Measurements from ENCODE around the gene HSPA12B. TPM values are rescaled to one million over a fixed set of nuclear protein-coding genes. Genes with fewer than 3 reads are reported as not detected.

Gene HSPA12B
- total RNA-seq, 1 donor from 2014 or later, result 21.6 TPM

- TF ChIP-seq POLR2AphosphoS5 (IDR thresholded peaks at IDR 0.05; ENCODE audit: insufficient read depth in 1 of 2, low read depth in 1 of 2), result no peak
- TF ChIP-seq, protein P1, sequence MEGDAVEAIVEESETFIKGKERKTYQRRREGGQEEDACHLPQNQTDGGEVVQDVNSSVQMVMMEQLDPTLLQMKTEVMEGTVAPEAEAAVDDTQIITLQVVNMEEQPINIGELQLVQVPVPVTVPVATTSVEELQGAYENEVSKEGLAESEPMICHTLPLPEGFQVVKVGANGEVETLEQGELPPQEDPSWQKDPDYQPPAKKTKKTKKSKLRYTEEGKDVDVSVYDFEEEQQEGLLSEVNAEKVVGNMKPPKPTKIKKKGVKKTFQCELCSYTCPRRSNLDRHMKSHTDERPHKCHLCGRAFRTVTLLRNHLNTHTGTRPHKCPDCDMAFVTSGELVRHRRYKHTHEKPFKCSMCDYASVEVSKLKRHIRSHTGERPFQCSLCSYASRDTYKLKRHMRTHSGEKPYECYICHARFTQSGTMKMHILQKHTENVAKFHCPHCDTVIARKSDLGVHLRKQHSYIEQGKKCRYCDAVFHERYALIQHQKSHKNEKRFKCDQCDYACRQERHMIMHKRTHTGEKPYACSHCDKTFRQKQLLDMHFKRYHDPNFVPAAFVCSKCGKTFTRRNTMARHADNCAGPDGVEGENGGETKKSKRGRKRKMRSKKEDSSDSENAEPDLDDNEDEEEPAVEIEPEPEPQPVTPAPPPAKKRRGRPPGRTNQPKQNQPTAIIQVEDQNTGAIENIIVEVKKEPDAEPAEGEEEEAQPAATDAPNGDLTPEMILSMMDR (IDR thresholded peaks at IDR 0.05), result peak; percentile 6 to 36 (median 17)
- intact Hi-C loops (cut with DNase I), result no loop called here
- no peak overlapping the region for H3K4me3 ChIP-seq
- DNase-seq (ENCODE audit: extremely low spot score in 2 of 2), result no peak
- H3K4me1 ChIP-seq, result peaks cover 3% of the 10 kb centered on the region
- no peaks in the 10 kb centered on the region for H3K27me3 ChIP-seq
- H3K9me3 ChIP-seq, result no peaks in the 10 kb centered on the region
- no peak overlapping the region for H3K27ac ChIP-seq
- no peaks in the 10 kb centered on the region for H3K36me3 ChIP-seq
Observed at GRCh38 chr20:3716195-3716834, 16.2 kb upstream of the HSPA12B start.

- H3K4me1 ChIP-seq, result no peaks in the 10 kb centered on the region
- H3K4me3 ChIP-seq, result no peak overlapping the region
- no peak for DNase-seq (ENCODE audit: extremely low spot score in 2 of 2)
- intact Hi-C loops (cut with DNase I), result no loop called here
- no peaks in the 10 kb centered on the region for H3K27me3 ChIP-seq
- H3K9me3 ChIP-seq, result no peaks in the 10 kb centered on the region
- H3K36me3 ChIP-seq, result no peaks in the 10 kb centered on the region
- H3K27ac ChIP-seq, result no peak overlapping the region
- TF ChIP-seq POLR2AphosphoS5 (IDR thresholded peaks at IDR 0.05; ENCODE audit: insufficient read depth in 1 of 2, low read depth in 1 of 2), result no peak
Observed at GRCh38 chr20:3719046-3719445, 13.4 kb upstream of the HSPA12B start.

GRCh38 chr20:3720068-3720467, 12.4 kb upstream of the HSPA12B start:
- no peaks in the 10 kb centered on the region for H3K9me3 ChIP-seq
- TF ChIP-seq, protein P1 (IDR thresholded peaks at IDR 0.05), result no peak
- no peak for TF ChIP-seq POLR2A (IDR thresholded peaks at IDR 0.05)
- no peak for TF ChIP-seq POLR2AphosphoS5 (IDR thresholded peaks at IDR 0.05; ENCODE audit: insufficient read depth in 1 of 2, low read depth in 1 of 2)
- H3K27ac ChIP-seq, result no peak overlapping the region
- no peaks in the 10 kb centered on the region for H3K4me1 ChIP-seq
- H3K36me3 ChIP-seq, result no peaks in the 10 kb centered on the region
- no peak for DNase-seq (ENCODE audit: extremely low spot score in 2 of 2)
- intact Hi-C loops (cut with DNase I), result no loop called here
- H3K4me3 ChIP-seq, result no peak overlapping the region
- no peaks in the 10 kb centered on the region for H3K27me3 ChIP-seq

DNA sequence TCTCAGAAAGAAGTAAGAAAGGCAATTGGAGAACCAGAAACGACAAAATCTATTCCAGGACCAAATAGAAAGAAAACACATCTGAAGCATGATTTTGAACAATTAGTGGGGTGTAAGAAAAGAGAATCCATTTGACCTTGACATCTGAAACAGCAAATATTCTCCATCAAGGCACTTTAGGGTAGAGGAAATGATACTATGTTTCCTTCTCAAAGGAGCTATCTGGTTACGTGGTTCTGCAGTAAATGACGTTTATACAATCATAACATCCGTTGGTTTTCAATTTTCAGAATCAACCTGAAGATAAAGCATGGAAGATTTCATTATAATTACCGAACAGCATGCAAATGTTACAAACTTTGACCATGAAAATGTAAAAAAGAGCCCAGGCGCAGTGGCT, 11.9 kb upstream of the HSPA12B start:
- DNase-seq (ENCODE audit: extremely low spot score in 2 of 2), result no peak
- intact Hi-C loops (cut with DNase I), result no loop called here
- TF ChIP-seq POLR2AphosphoS5 (IDR thresholded peaks at IDR 0.05; ENCODE audit: insufficient read depth in 1 of 2, low read depth in 1 of 2) (no peak), POLR2A (IDR thresholded peaks at IDR 0.05) (no peak)
- TF ChIP-seq, protein P1 (IDR thresholded peaks at IDR 0.05), result no peak
- no peaks in the 10 kb centered on the region for H3K36me3 ChIP-seq
- no peak overlapping the region for H3K4me3 ChIP-seq
- H3K27ac ChIP-seq, result no peak overlapping the region
- H3K4me1 ChIP-seq, result no peaks in the 10 kb centered on the region
- H3K27me3 ChIP-seq, result no peaks in the 10 kb centered on the region
- H3K9me3 ChIP-seq, result no peaks in the 10 kb centered on the region

GRCh38 chr20:3721912-3722311, 10.6 kb upstream of the HSPA12B start:
- intact Hi-C loops (cut with DNase I), result no loop called here
- TF ChIP-seq, protein P1 (IDR thresholded peaks at IDR 0.05), result no peak
- no peak for TF ChIP-seq POLR2A (IDR thresholded peaks at IDR 0.05)
- no peak for TF ChIP-seq POLR2AphosphoS5 (IDR thresholded peaks at IDR 0.05; ENCODE audit: insufficient read depth in 1 of 2, low read depth in 1 of 2)
- Histone ChIP-seq H3K27ac (no peak overlapping the region), H3K4me1 (no peaks in the 10 kb centered on the region), H3K9me3 (no peaks in the 10 kb centered on the region), H3K36me3 (no peaks in the 10 kb centered on the region), H3K27me3 (no peaks in the 10 kb centered on the region), H3K4me3 (no peak overlapping the region)
- DNase-seq (ENCODE audit: extremely low spot score in 2 of 2), result no peak

All from vagina (tissue), 2 donors.